Measurements from ENCODE around the gene VCAN. TPM values are rescaled to one million over a fixed set of nuclear protein-coding genes. Genes with fewer than 3 reads are reported as not detected.

The VCAN gene
- total RNA-seq, 2 donors from 2014 or later = 72.0 to 139 TPM

- H3K36me3 ChIP-seq = peaks cover 1% of the 10 kb centered on the region
- H3K27ac ChIP-seq = peak overlapping the region; percentile 23 to 72
- H3K4me3 ChIP-seq = no peak overlapping the region
- no peaks in the 10 kb centered on the region for H3K9me3 ChIP-seq
- no peaks in the 10 kb centered on the region for H3K27me3 ChIP-seq
- DNase-seq (ENCODE audit: low spot score) = no peak
- TF ChIP-seq CTCF (IDR thresholded peaks at IDR 0.05) = no peak
- peaks cover 0 to 9% of the 10 kb centered on the region in 2 donors for H3K4me1 ChIP-seq
Measured at GRCh38 chr5:83552275-83552674, 80.7 kb downstream of the VCAN start.

GRCh38 chr5:83553000-83553486, 81.5 kb downstream of the VCAN start:
- no peaks in the 10 kb centered on the region for H3K27me3 ChIP-seq
- H3K27ac ChIP-seq = peak overlapping the region in 1 of 2 donors; percentile 72
- peak; percentile 85 for DNase-seq (ENCODE audit: low spot score)
- peaks cover 0 to 9% of the 10 kb centered on the region in 2 donors for H3K4me1 ChIP-seq
- no peaks in the 10 kb centered on the region for H3K9me3 ChIP-seq
- no peak overlapping the region for H3K4me3 ChIP-seq
- no peak for TF ChIP-seq CTCF (IDR thresholded peaks at IDR 0.05)
- peaks cover 4% of the 10 kb centered on the region for H3K36me3 ChIP-seq

DNA sequence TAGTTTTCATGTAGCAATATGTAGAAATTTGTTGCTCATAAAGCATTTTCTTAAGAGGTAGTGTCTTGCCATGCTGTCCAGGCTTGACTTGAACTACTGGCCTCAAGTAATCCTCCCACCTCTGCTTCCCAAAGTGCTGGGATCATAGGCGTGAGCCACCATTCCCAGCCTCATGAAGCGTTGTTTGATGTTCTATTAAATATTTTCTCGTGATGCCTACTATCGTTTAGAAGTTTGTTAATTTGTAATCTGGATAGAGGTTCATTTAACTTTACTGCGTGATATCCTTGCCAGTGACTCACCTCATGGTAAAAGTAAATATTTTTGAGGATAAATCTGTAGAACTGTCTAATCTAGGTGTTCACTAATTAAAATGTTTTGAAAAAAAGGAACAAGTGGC, 82.6 kb downstream of the VCAN start:
- H3K4me1 ChIP-seq = peaks cover 0 to 9% of the 10 kb centered on the region in 2 donors
- H3K9me3 ChIP-seq = no peaks in the 10 kb centered on the region
- H3K4me3 ChIP-seq = no peak overlapping the region
- peak overlapping the region in 1 of 2 donors; percentile 61 for H3K27ac ChIP-seq
- DNase-seq (ENCODE audit: low spot score) = no peak
- H3K27me3 ChIP-seq = no peaks in the 10 kb centered on the region
- TF ChIP-seq CTCF (IDR thresholded peaks at IDR 0.05) = no peak
- peaks cover 4% of the 10 kb centered on the region for H3K36me3 ChIP-seq

- H3K27me3 ChIP-seq = no peaks in the 10 kb centered on the region
- TF ChIP-seq CTCF (IDR thresholded peaks at IDR 0.05) = no peak
- H3K36me3 ChIP-seq = peaks cover 4% of the 10 kb centered on the region
- H3K4me3 ChIP-seq = no peak overlapping the region
- H3K4me1 ChIP-seq = peaks cover 0 to 4% of the 10 kb centered on the region in 2 donors
- H3K27ac ChIP-seq = no peak overlapping the region
- DNase-seq (ENCODE audit: low spot score) = no peak
- H3K9me3 ChIP-seq = no peaks in the 10 kb centered on the region
Measured at GRCh38 chr5:83554686-83555085, 83.1 kb downstream of the VCAN start.

GRCh38 chr5:83555263-83555662, 83.7 kb downstream of the VCAN start:
- H3K36me3 ChIP-seq = peaks cover 4% of the 10 kb centered on the region
- no peak for TF ChIP-seq CTCF (IDR thresholded peaks at IDR 0.05)
- no peaks in the 10 kb centered on the region for H3K9me3 ChIP-seq
- H3K4me3 ChIP-seq = no peak overlapping the region
- H3K27me3 ChIP-seq = no peaks in the 10 kb centered on the region
- no peaks in the 10 kb centered on the region for H3K4me1 ChIP-seq
- no peak overlapping the region for H3K27ac ChIP-seq
- DNase-seq (ENCODE audit: low spot score) = no peak

DNA sequence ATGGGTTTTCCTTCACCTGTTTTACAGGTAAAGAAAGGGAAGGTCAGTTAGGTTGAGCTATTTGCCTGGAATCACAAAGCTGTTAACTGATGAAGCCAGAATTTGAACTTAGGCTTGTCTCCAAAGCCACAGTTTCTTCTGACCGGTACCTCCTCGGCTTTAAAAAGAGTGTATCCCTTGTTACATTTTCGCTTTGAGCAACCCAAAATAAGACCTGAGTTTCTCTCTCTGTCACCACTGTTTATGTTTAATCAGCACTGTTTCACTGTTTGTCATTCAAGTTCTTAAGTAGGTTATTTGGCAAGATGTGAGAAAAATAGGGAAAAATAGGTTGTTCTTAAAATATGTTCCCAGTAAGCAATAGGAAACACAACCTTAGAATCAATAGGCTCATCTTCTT, 84.6 kb downstream of the VCAN start:
- Histone ChIP-seq H3K27ac (no peak overlapping the region), H3K36me3 (peaks cover 4% of the 10 kb centered on the region), H3K9me3 (no peaks in the 10 kb centered on the region), H3K27me3 (no peaks in the 10 kb centered on the region), H3K4me3 (no peak overlapping the region), H3K4me1 (no peaks in the 10 kb centered on the region)
- no peak for TF ChIP-seq CTCF (IDR thresholded peaks at IDR 0.05)
- DNase-seq (ENCODE audit: low spot score) = no peak
